HG02759 (cell line): ENCODE results near the gene NR5A1.

Experiments
- ATAC-seq: cut with Tn5 transposase; IDR thresholded peaks from one replicate; pipeline ENCODE4 v1.9.1; 2021; ENCODE audit warnings: mild to moderate bottlenecking, moderate library complexity; ENCODE audit not compliant: unreplicated experiment

The NR5A1 gene

GRCh38 chr9:124485201-124485600, 22.0 kb downstream of the NR5A1 start:
- ATAC-seq: no peak

- no peak for ATAC-seq
Observed at GRCh38 chr9:124483481-124483880, 23.7 kb downstream of the NR5A1 start.

GRCh38 chr9:124482431-124483031, 24.7 kb downstream of the NR5A1 start:
- ATAC-seq: no peak

GRCh38 chr9:124481115-124481514, 26.1 kb downstream of the NR5A1 start:
- no peak for ATAC-seq

- ATAC-seq: peak; percentile 50
Observed at GRCh38 chr9:124480621-124480981, 26.6 kb downstream of the NR5A1 start.

- no peak for ATAC-seq
Observed at GRCh38 chr9:124479947-124480620, 27.1 kb downstream of the NR5A1 start.

- no peak for ATAC-seq
Observed at GRCh38 chr9:124479371-124479770, 27.8 kb downstream of the NR5A1 start.

- ATAC-seq: no peak
Observed at GRCh38 chr9:124478354-124478753, 28.8 kb downstream of the NR5A1 start.

GRCh38 chr9:124477648-124478285, 29.4 kb downstream of the NR5A1 start:
- ATAC-seq: no peak

- no peak for ATAC-seq
Observed at GRCh38 chr9:124477211-124477647, 30.0 kb downstream of the NR5A1 start.

- no peak for ATAC-seq
Observed at GRCh38 chr9:124475868-124476690, 31.1 kb downstream of the NR5A1 start.

GRCh38 chr9:124475158-124475867, 31.9 kb downstream of the NR5A1 start:
- no peak for ATAC-seq

GRCh38 chr9:124474151-124474550, 33.0 kb downstream of the NR5A1 start:
- no peak for ATAC-seq

- no peak for ATAC-seq
Observed at GRCh38 chr9:124473310-124473709, 33.9 kb downstream of the NR5A1 start.

GRCh38 chr9:124472770-124473169, 34.4 kb downstream of the NR5A1 start:
- no peak for ATAC-seq

- no peak for ATAC-seq
Observed at GRCh38 chr9:124471761-124472160, 35.4 kb downstream of the NR5A1 start.

GRCh38 chr9:124470726-124471125, 36.5 kb downstream of the NR5A1 start:
- ATAC-seq: no peak

GRCh38 chr9:124470306-124470705, 36.9 kb downstream of the NR5A1 start:
- no peak for ATAC-seq

- ATAC-seq: no peak
Observed at GRCh38 chr9:124469011-124469832, 38.0 kb downstream of the NR5A1 start.
